HEK293T (cell line): ENCODE measurements around the gene TCERG1L.

ENCODE experiments used
- CTCF ChIA-PET: fragments of 350-600 bp; formaldehyde crosslinking; extraction: SDS; loops from one replicate; lab custom pipeline; 2021; ENCODE audit warnings: antibody characterized with exemption, inconsistent platforms; lab: Yijun Ruan, JAX
- POLR2A ChIA-PET: fragments of 350-600 bp; formaldehyde crosslinking; extraction: SDS; loops from one replicate; lab custom pipeline; 2020; ENCODE audit warnings: antibody characterized with exemption, inconsistent platforms; lab: Yijun Ruan, JAX
- DNase-seq: peaks from one replicate; pipeline ENCODE4 v3.0.0; 2012; ENCODE audit warnings: mixed read lengths; ENCODE audit errors: extremely low spot score
- ARNT ChIP-seq: fragments of 450-650 bp; IDR thresholded peaks from 2 replicates; pipeline ENCODE4 v1.6.1; 2017; ENCODE audit warnings: mild to moderate bottlenecking
- BHLHE40 ChIP-seq: fragments of 450-650 bp; IDR thresholded peaks from 2 replicates; pipeline ENCODE4 v1.6.1; 2016; ENCODE audit warnings: mild to moderate bottlenecking, moderate library complexity, borderline replicate concordance
- CTBP1 ChIP-seq: fragments of 450-650 bp; IDR thresholded peaks from 2 replicates; pipeline ENCODE4 v1.6.1; 2016; ENCODE audit warnings: borderline replicate concordance
- ELF4 ChIP-seq: fragments of 450-650 bp; IDR thresholded peaks from 2 replicates; pipeline ENCODE4 v1.6.1; 2017; ENCODE audit warnings: antibody characterized with exemption
- FOXA1 ChIP-seq: fragments of 450-650 bp; IDR thresholded peaks from 2 replicates; pipeline ENCODE4 v1.6.1; 2016; ENCODE audit warnings: mild to moderate bottlenecking
- FOXK2 ChIP-seq: fragments of 450-650 bp; IDR thresholded peaks from 2 replicates; pipeline ENCODE4 v1.6.1; 2016; ENCODE audit warnings: mild to moderate bottlenecking
- FOXM1 ChIP-seq: fragments of 450-650 bp; IDR thresholded peaks from 2 replicates; pipeline ENCODE4 v1.6.1; 2017; ENCODE audit warnings: mild to moderate bottlenecking, borderline replicate concordance
- HDGF ChIP-seq: fragments of 450-650 bp; IDR thresholded peaks from 2 replicates; pipeline ENCODE4 v1.6.1; 2017; ENCODE audit warnings: antibody characterized with exemption, borderline replicate concordance
- L3MBTL2 ChIP-seq: fragments of 450-650 bp; conservative IDR thresholded peaks from 2 replicates; pipeline ENCODE4 v1.6.1; 2016; ENCODE audit warnings: mild to moderate bottlenecking
- LEF1 ChIP-seq: fragments of 450-650 bp; IDR thresholded peaks from 2 replicates; pipeline ENCODE4 v1.6.1; 2017; ENCODE audit warnings: mild to moderate bottlenecking, borderline replicate concordance
- NFRKB ChIP-seq: fragments of 450-650 bp; IDR thresholded peaks from 2 replicates; pipeline ENCODE4 v1.6.1; 2016; ENCODE audit warnings: mild to moderate bottlenecking, moderate library complexity
- SP1 ChIP-seq: fragments of 450-650 bp; IDR thresholded peaks from 2 replicates; pipeline ENCODE4 v1.6.1; 2017
- SUZ12 ChIP-seq: fragments of 450-650 bp; IDR thresholded peaks from 2 replicates; pipeline ENCODE4 v1.6.1; 2016; ENCODE audit warnings: mild to moderate bottlenecking
- TARDBP ChIP-seq: fragments of 450-650 bp; IDR thresholded peaks from 2 replicates; pipeline ENCODE4 v1.6.1; 2016
- ZNF384 ChIP-seq: fragments of 450-650 bp; IDR thresholded peaks from 2 replicates; pipeline ENCODE4 v1.6.1; 2016
- TF ChIP-seq, protein P1 (sequence below): fragments of 450-650 bp; IDR thresholded peaks from 2 replicates; pipeline ENCODE4 v1.6.1; 2016

TCERG1L gene

DNA sequence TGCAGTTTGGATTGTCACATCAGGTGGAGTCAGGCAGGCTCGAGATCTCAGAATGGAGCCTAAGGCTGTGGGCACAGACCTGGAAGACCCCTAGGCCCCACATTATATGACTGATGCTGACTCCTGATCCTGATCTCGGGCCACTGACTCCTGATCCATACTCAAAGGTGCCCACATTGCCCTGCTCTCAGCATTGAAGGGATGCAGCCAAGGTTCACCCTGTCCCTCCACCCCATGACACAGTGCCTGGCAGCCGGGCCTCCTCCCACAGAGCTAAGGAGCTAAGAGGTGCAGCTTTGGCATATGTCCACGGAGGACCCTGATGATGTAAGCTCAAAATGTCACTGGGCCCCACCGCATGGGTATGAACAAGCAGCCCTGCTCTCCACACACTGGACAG, 36.6 kb downstream of the TCERG1L start:
- POLR2A ChIA-PET: no interaction called here
- no peak for TF ChIP-seq ZNF384
- no peak for TF ChIP-seq ARNT
- no peak for TF ChIP-seq FOXA1
- no peak for TF ChIP-seq LEF1
- no peak for TF ChIP-seq NFRKB
- no peak for TF ChIP-seq SP1
- no peak for TF ChIP-seq HDGF
- no peak for TF ChIP-seq FOXM1
- TF ChIP-seq BHLHE40: no peak
- TF ChIP-seq FOXK2: no peak
- TF ChIP-seq L3MBTL2: no peak
- TF ChIP-seq SUZ12: no peak
- TF ChIP-seq CTBP1: no peak
- TF ChIP-seq, protein P1, sequence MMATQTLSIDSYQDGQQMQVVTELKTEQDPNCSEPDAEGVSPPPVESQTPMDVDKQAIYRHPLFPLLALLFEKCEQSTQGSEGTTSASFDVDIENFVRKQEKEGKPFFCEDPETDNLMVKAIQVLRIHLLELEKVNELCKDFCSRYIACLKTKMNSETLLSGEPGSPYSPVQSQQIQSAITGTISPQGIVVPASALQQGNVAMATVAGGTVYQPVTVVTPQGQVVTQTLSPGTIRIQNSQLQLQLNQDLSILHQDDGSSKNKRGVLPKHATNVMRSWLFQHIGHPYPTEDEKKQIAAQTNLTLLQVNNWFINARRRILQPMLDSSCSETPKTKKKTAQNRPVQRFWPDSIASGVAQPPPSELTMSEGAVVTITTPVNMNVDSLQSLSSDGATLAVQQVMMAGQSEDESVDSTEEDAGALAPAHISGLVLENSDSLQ: no peak
- TF ChIP-seq TARDBP: no peak
- no peak for TF ChIP-seq ELF4
- CTCF ChIA-PET: no interaction called here
- DNase-seq: no peak

DNA sequence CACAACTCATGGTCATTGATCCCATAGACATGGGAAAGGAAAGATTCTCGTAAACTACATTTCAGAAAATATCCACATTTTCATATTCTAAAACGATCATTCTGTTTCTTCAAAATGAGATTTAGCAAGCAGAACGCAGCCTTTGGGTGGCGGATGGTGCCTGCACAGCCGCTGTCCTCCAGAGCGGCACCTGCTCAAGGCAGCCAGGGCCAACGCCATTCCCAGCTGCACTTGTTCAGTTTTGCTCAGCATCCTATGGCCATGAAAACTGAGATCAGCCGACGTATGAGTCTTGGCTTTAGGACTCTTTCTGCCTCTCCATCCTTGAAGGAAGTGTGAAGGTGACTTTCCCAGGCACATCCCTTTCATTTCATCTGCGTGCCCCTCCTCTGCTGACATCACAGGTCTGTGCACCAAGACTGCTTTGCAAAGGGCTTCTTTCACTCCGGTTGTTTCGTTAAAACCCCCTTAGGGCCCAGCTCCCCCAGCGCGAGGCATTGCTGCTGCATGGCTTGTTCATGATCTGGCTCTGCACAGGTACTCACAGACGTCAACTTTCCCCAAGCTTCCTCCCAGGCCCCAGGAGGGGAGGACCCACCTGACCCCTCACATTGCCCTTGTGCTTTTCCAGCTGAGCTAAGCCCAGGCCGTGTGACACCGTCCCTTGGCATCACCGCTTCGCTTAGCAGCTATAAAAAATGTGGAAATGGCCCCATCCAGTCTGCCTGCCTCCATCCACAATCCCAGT, 37.2 kb downstream of the TCERG1L start:
- DNase-seq: no peak
- CTCF ChIA-PET: no interaction called here
- TF ChIP-seq LEF1: no peak
- no peak for TF ChIP-seq ARNT
- POLR2A ChIA-PET: no interaction called here

DNA sequence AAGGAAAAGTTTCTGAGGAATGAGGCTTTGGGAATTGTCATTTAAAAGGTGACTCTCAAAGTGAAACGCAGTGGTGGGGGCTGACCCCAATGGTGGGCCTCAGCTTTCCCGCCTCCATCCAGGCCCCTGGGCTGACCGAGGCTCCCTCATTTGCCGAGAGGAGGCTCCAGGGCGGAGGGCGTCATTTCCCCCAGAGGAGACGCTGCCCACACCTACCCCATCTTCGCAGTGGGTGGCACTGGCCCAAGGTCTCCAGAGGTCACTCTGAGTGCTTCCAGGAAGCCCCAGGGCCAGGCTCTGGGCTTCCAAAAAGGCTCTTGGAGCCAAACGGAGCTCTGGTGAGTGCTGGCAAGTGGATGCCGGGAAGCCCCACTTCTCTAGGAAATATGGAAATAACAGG, 38.0 kb downstream of the TCERG1L start:
- TF ChIP-seq, protein P1: no peak
- TF ChIP-seq NFRKB: no peak
- no peak for TF ChIP-seq ZNF384
- TF ChIP-seq FOXK2: no peak
- TF ChIP-seq LEF1: no peak
- no peak for TF ChIP-seq L3MBTL2
- TF ChIP-seq HDGF: no peak
- no peak for TF ChIP-seq FOXA1
- TF ChIP-seq FOXM1: no peak
- TF ChIP-seq BHLHE40: no peak
- no peak for TF ChIP-seq SP1
- TF ChIP-seq ARNT: no peak
- no peak for TF ChIP-seq ELF4
- TF ChIP-seq CTBP1: no peak
- no peak for TF ChIP-seq SUZ12
- no peak for TF ChIP-seq TARDBP
- ChIA-PET POLR2A (no interaction called here), CTCF (no interaction called here)
- no peak for DNase-seq

DNA sequence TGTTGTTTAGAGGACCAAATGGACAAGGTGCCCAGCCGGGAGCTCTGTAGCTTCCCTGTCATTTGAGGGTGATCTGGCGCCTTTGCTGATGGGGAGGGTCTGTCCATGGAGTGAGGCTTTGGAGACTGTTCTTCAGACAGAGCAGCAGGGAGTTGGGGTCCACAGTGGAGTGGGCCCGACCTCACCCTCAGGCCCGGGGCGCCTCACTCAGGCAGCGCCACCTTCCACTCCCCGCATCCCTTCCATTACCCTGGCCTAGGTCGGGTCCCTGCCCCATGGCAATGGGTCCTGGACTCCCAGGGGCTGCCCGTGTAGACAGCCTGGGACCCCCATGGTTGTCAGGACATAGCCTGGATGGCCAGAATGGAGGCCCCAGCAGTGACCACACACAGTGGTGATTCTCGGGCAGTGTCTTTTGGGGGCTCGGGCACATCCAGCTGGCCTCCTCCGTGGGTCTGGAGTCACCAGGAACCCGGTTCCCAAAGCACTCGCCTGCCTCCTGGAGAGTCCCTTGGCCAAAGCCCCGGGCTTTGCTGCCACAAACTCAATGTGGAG, 38.5 kb downstream of the TCERG1L start:
- DNase-seq: no peak
- ChIA-PET CTCF (no interaction called here), POLR2A (no interaction called here)
- TF ChIP-seq FOXM1 (no peak), SUZ12 (no peak), ARNT (no peak), BHLHE40 (no peak), CTBP1 (no peak), ELF4 (no peak), FOXA1 (no peak), L3MBTL2 (no peak)

DNA sequence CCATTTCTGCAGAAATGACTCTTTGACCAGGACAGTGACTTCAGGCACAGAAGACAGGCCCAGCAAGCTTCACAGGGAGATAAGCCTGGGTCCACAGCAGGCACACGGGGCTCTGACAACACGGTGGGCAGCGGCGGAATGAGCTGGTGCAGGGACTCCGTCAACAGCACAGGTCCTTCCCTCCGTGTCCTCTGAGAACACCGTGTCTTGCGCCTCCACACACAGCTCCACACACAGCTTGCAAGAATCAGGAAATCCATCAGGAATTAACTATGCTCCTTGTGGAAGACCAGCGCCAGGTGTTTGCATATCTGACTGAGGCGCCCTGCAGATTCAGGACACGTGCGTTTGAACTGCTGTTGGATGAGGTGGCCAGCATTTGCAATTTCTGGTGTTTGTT, 39.6 kb downstream of the TCERG1L start:
- ChIA-PET POLR2A (no interaction called here), CTCF (no interaction called here)
- no peak for DNase-seq
- TF ChIP-seq CTBP1 (no peak), FOXA1 (no peak), ELF4 (no peak), SP1 (no peak), FOXK2 (no peak), ZNF384 (no peak)

DNA sequence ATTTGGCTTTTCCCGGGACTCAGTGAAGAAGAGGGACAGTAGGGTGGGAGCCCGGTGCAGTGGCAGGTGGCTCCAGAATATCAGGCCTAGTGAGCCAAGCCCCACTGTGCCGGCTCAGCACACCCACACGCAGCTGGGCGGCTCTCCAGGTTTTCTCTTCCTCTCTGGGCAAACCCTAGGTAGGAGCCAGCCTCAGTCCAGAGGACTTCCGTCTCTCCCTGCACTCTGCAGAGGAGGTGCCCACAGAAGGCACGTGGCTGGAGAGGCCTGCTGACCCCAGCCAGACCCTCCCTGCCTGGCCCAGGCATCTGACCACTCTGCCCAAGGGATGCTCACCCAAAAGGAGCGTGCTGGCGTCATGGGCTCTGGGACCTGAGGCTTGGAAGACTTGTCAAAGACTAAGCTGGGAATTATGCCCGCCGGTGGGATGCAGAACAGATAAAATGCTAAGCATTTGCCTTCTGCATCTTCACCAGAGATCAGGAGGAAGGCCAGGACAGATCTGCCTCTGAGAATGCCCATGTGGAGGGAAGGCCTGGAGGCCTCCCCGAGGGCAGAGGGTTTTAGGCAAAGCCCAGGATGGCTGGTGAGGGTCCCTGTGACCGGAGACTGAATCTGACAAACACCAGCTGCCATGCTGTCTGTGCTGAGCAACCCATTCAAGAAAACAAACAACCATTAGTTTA, 40.2 kb downstream of the TCERG1L start:
- ChIA-PET POLR2A (no interaction called here), CTCF (no interaction called here)
- no peak for DNase-seq
- TF ChIP-seq ARNT: no peak
- no peak for TF ChIP-seq HDGF
- no peak for TF ChIP-seq FOXK2
- TF ChIP-seq CTBP1: no peak
- TF ChIP-seq ELF4: no peak
- TF ChIP-seq LEF1: no peak
- no peak for TF ChIP-seq SP1
- TF ChIP-seq L3MBTL2: no peak
- TF ChIP-seq TARDBP: no peak
- no peak for TF ChIP-seq BHLHE40
- TF ChIP-seq, protein P1: no peak
- no peak for TF ChIP-seq NFRKB
- no peak for TF ChIP-seq ZNF384
- no peak for TF ChIP-seq FOXM1
- TF ChIP-seq FOXA1: no peak
- no peak for TF ChIP-seq SUZ12
